Stromal cell of bone marrow (primary cell): ENCODE measurements around the gene OTULIN.

Experiments
- DNase-seq: peaks from one replicate; pipeline ENCODE4 v3.0.0-alpha.2; 2012; ENCODE audit warnings: low read depth

Gene OTULIN

DNA sequence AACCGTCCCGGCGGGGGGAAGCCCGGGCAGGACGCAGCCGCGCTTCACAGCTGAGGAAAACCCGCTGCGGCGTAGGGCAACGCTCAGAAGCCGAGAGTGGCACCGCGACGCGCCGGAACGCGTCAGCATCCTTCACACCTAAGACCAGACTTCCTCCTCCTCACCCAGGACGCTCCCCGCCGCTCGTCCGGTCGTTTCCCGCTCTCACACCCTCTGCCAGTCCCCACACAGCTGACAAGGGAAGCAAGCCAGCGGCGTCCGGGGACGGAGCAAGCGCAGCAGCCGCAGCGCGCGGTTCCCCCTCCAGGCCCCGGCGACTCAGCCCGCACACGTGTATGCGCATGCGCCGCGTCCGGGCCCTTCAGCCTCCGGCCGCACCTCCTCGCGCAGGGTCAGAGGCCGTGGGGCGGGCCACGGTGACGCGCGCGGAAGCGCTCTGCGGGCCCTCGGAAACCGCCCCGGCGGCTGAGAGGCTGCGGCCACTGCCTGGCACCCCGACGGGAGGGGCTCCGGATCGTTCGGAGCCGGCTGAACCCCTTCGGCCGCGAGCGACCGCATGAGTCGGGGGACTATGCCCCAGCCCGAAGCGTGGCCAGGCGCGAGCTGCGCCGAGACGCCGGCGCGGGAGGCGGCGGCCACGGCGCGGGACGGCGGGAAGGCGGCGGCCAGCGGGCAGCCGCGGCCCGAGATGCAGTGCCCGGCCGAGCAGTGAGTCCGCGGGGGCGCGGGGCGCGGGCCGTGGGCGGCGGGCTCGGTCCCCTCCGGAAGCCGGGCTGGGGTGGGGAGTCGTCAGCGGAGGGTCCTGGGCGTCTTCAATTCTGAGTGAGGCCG is at the start of gene OTULIN:
OTULIN (plus strand) TSS at position 449 of the 831 bp plus-strand sequence; CDS start at position 557, 108 bp downstream.
- peak; percentile 77 for DNase-seq

- DNase-seq, result no peak
These were observed 49.2 kb upstream of the OTULIN start for GRCh38 chr5:14615365-14615764.

GRCh38 chr5:14617441-14617840 is 47.1 kb upstream of the OTULIN start:
- no peak for DNase-seq

GRCh38 chr5:14627270-14627669 is 37.2 kb upstream of the OTULIN start:
- DNase-seq, result no peak

- peak; percentile 25 for DNase-seq
These were observed 36.2 kb upstream of the OTULIN start for GRCh38 chr5:14628346-14628745.

- no peak for DNase-seq
These were observed 33.8 kb upstream of the OTULIN start for GRCh38 chr5:14630671-14631070.

DNA sequence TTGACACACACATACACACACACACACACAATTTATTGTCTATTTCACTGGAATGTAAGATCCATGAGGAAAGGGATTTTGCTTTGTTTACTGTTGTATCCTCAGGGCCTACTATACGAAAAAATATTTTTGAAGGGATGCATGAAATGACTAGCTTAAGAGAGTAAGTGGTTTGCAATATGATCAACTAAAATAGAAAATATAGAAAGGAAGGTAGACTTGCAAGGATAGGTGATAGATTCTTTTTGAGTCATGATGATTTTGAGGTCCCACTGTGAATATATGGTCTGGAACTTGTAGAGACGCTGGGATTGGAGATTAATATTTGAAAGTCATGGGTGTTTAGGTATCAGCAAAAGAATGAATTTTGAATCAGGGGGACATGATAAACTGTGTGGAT is 28.9 kb upstream of the OTULIN start:
- DNase-seq, result no peak

GRCh38 chr5:14640765-14641164 is 23.8 kb upstream of the OTULIN start:
- DNase-seq, result no peak

DNA sequence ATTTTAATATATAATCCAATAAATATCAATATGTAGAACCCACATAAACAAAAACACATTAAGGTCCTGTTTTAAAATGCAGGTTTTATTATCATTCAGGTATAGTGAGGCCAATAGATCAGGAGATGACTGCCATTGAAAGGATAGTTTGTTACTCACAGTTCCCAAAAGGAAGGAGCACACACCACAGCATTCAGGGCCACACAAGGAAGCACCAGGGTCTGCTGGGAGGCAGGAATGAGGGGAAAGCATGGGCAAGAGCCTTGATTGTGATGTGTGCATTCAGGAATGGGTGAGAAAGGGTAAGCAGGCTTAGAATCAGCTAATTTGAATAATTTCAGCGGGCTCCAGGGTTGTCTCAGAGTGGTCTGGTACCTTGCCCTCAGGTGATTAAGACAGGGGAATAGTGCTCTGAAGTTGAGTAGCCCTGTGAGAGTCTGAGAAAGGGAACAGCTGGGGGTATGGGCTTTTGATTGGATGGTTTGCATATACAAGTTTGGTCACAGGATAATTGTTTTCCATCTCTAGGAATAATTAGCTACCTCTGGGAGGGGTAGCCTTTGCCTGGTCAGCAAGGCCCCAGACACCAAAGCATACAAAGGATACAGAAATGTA is 19.8 kb upstream of the OTULIN start:
- DNase-seq, result no peak

DNA sequence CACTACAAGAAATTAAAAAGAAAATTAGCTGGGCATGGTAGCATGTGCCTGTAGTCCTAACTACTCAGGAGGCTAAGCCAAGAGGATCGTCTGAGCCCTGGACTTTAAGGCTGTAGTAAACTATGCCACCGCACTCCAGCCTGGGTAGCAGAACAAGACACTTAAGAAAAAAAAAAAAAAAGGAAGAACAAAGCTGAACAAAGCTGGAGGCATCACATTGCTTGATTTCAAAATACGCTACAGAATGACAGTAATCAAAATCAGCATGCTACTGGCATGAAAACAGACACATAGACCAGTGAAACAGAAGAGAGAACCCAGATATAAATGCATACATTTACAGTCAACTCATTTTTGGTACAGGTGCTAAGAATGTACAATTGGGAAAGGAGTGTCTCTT is 14.5 kb upstream of the OTULIN start:
- DNase-seq, result no peak

DNA sequence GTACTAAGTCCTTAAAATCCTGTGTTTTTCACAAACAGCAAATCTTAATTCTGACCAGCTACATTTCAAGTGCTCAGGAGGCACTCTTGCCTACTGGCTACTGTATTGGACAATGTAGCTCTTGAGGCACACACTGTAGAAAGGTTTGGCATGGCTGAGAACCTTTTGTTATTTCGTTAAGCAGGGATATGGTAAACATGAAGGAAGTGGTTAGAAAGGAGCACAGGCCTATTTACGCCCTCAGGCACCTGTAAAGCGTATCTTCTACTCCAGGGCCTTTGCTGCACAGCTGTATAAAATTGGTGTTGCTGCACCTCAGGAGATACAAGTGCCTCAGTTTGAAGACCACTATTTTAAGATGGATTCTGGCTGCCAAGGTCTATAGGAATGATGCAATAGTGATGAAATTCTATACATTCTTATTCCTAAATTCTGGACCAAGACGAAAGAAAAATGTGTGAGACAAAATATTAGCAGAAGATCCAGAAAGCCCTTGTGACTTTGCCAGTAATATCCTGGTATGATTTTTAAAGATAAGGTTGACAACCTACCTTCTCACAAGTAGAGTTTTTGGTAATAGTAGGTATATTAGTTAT is 9.3 kb upstream of the OTULIN start:
- no peak for DNase-seq

- DNase-seq, result no peak
These were observed 7.6 kb upstream of the OTULIN start for GRCh38 chr5:14656898-14657297.

- DNase-seq, result peak; percentile 63
These were observed 4.5 kb upstream of the OTULIN start for GRCh38 chr5:14659821-14660607.

GRCh38 chr5:14660833-14661232 is 3.7 kb upstream of the OTULIN start:
- DNase-seq, result no peak

DNA sequence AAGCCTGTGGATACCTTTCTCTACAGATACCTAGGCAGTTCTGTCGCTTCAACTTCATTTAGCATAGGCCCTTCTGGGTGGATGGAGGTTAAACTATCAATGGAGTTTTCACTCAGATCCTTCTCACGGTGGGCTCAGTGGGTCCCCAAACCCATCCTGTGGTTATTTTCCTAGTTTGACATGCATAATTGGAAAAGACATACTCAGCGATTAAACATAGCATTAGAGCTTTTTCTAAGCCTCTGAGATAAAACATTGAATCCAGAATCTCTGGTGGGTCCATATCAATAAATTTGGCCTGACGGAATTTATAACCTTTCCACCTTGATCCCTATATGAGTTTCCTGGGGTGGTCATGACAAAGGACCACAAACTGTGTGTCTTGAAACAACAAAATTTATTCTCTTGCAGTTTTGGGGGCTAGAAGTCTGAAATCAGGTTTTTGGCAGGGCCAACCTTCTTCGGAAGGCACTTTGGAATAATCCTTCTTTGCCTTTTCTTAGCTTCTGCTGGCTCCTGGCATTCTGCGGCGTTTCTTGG is 1.7 kb upstream of the OTULIN start:
- DNase-seq, result no peak

- DNase-seq, result no peak
These were observed 716 bp upstream of the OTULIN start for GRCh38 chr5:14663734-14664269.

- no peak for DNase-seq
These were observed 744 bp downstream of the OTULIN start for GRCh38 chr5:14665101-14665822.

GRCh38 chr5:14665949-14666348 is 1.4 kb downstream of the OTULIN start:
- no peak for DNase-seq

GRCh38 chr5:14666357-14666756 is 1.8 kb downstream of the OTULIN start:
- DNase-seq, result no peak

- no peak for DNase-seq
These were observed 2.8 kb downstream of the OTULIN start for GRCh38 chr5:14667290-14667689.

DNA sequence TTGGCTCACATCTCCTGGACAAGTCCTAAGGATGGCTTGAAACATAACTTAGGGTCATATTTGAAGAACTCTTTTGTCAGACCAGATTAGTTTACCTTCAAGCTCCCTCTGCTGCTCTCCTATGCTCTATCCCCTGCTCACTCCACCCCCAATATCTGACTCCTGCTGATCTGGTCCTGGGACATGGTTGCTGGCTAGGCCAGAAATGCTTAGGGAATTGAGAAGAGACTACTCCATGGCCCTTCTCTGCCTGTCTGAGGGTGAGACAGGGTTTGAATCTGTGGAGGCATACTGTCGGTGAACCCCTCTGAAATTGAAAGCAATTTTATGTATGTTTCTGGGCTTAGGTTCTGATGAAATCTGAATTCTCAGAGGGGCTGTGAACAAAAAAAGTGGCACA is 3.3 kb downstream of the OTULIN start:
- no peak for DNase-seq
